HUES6 (cell line): ENCODE results near the gene CTR9.

Source experiments
- H3K27ac ChIP-seq: 2 replicates; pipeline ENCODE4 v1.7.0; 2013; ENCODE audit warnings: low read depth, mild to moderate bottlenecking, low read length, inconsistent platforms
- H3K27me3 ChIP-seq: 2 replicates; pipeline ENCODE4 v1.6.1; 2013; ENCODE audit warnings: low read length; ENCODE audit not compliant: control insufficient read depth, insufficient read depth
- H3K36me3 ChIP-seq: 2 replicates; pipeline ENCODE4 v1.6.1; 2013; ENCODE audit warnings: low read length; ENCODE audit not compliant: control insufficient read depth, insufficient read depth
- H3K4me1 ChIP-seq: 2 replicates; pipeline ENCODE4 v1.6.1; 2013; ENCODE audit warnings: low read length; ENCODE audit not compliant: control insufficient read depth, insufficient read depth
- H3K4me3 ChIP-seq: 2 replicates; pipeline ENCODE4 v1.5.1; 2013; ENCODE audit warnings: low read depth, low read length
- H3K9ac ChIP-seq: one replicate; pipeline ENCODE4 v1.6.1; 2013; ENCODE audit warnings: mild to moderate bottlenecking, low read length
- H3K9me3 ChIP-seq: 2 replicates; pipeline ENCODE4 v1.6.1; 2013; ENCODE audit warnings: low read depth, low read length; ENCODE audit not compliant: control insufficient read depth, insufficient read depth

CTR9 gene

DNA sequence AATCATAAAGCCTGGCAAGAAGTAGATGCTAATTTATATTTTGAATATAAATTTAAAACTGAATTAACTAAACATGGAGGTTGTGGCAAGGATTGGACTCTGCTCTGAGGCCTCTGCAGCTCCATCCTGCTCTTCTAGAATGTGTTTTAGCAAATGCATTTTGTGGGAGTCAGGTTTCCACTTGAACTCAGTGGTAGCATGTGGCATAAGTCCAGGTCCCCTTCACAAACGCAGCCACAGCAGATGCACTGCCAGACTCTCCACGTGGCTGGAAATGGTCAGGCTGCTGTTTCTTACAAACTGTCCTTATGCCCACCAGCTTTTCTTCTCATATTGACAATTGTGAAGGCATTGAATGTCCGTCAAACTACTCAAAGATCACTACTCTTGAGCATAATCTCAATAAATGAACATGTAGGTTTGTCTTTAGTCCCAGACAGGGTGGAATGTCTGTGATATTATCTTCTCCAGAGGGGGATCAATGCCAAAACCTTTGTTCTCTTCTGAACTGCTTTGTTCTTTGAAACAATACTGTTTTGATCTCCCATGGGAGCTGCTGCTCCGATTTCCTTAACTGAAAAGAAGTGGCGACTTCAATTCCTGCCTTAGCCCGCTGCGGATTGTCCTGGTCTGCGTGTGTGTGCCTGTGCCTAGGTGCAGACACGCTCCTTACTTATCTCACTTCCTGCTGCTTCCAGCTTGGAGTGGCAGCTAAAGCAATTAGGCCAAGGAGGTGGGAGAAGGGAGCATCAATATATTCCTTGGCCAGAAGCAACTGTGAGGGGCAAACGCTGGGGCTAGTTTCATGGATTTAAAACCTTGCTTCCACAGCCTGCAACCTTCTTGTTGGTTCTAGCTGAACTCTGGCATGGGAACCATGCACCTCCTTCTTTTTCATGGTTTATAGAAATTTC lies 33.4 kb downstream of the CTR9 start:
- Histone ChIP-seq H3K27ac (no peak overlapping the region), H3K4me3 (no peak overlapping the region), H3K27me3 (no peaks in the 10 kb centered on the region), H3K4me1 (peaks cover 13% of the 10 kb centered on the region), H3K9ac (no peak overlapping the region), H3K36me3 (0 out of 2 replicates have a peak, but pooled peaks cover under 1% of the 10 kb centered on the region), H3K9me3 (no peaks in the 10 kb centered on the region)

DNA sequence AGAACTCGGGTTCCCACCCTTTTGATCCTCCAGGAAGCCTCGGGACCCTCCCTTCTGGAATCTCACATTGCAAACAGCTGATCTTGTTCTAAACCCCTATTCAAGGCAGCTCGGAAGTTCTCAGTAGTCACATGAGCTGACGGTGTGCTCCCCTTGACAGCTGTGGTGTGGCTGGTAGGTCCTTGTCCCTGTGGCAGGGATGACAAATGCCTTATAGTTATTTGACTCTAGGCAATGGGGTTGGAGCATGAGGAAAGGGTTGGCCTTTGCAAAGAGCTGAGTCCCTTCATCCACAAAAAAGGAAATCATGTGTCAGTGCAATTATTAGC lies 34.1 kb downstream of the CTR9 start:
- Histone ChIP-seq H3K4me3 (no peak overlapping the region), H3K4me1 (peaks cover 13% of the 10 kb centered on the region), H3K9me3 (no peaks in the 10 kb centered on the region), H3K9ac (no peak overlapping the region), H3K27ac (no peak overlapping the region), H3K36me3 (no peaks in the 10 kb centered on the region), H3K27me3 (no peaks in the 10 kb centered on the region)

DNA sequence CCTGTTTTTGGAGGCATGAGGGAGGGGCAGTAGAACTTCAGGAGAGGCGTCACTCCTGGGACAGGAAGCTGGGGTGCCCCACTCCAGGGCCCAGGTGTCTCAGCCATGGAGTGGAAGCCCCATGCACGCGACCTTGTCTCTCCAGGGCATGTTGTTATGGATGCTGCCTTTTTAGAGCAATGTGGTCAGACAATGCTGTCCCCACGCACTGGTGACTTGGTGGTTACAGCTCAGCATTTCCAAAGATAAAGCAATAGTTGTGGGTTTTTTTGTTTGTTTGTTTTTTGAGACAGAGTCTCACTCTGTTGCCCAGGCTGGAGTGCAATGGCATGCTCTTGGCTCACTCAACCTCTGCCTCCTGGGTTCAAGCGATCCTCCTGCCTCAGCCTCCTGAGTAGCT lies 35.4 kb downstream of the CTR9 start:
- Histone ChIP-seq H3K27me3 (no peaks in the 10 kb centered on the region), H3K9ac (no peak overlapping the region), H3K27ac (no peak overlapping the region), H3K4me3 (no peak overlapping the region), H3K4me1 (peaks cover 13% of the 10 kb centered on the region), H3K36me3 (no peaks in the 10 kb centered on the region), H3K9me3 (no peaks in the 10 kb centered on the region)

DNA sequence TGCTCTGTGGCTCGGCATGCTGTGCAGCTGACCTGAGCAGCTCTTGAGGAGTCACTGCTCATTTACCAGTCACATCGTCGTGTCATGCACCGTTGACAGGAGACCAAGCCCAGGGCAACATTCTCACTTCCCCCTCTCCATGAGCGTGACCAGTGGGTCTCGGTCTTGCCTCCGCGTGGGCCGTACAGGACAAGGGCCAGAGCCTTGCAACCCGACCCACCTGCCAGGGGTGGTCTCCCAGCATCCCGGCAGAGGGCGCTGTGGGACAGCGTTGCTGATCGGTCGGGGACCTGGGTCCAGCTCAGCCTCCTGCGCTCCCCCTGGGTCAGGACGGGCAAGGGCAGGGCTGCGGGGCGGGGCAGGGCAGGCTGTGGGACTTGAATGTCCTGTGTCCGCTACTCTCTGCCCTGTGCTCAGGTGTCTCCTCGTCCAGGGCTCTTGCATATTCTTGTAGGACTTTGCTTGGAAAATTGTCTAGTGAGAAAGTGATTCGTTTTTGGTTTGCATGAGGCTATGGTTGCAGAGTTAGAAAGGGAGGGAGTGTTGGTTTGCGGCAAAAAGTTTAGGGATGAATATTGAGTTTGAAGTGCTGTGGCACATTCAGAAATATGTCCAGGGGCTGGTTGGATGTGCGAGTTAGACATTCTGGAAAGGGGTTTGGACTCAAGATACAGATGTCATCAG lies 41.5 kb downstream of the CTR9 start:
- H3K4me3 ChIP-seq = 0 out of 2 replicates have a peak overlapping the region, but pooled peaks have one; percentile 14

DNA sequence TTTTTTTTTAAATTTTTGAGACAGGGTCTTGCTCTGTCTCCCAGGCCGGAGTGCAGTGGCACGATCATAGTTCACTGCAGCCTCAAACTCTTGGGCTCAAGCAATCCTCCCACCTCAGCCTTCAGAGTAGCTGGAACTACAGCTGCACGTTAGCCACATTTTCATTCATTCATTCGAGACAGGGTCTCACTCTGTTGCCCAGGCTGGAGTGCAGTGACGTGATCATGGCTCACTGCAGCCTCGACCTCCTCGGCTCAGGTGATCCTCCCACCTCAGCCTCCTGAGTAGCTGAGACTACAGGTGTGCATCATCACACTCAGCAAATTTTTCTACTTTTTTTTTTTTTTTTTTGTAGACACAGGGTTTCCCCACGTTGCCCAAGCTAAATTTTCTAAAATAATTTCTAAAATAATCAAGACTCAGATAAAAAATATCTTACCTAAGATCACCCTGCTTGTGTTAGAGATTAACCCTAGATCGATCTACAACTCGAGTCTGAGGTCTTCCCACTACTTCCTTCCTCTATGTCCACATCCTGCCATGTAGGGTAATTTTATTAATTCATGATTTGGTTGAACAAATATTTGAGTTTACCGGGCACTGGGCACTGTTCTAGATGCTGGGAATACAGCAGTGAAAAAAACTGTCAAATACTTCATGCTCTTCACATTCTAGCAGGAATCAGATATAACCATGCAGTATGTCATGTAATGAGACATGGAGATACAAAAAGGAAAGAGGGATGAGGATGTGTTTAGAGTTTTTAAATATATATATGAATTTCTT lies 42.6 kb downstream of the CTR9 start:
- Histone ChIP-seq H3K27me3 (no peaks in the 10 kb centered on the region), H3K36me3 (peaks cover 27% of the 10 kb centered on the region), H3K4me3 (no peak overlapping the region), H3K9me3 (no peaks in the 10 kb centered on the region), H3K27ac (no peak overlapping the region), H3K4me1 (no peaks in the 10 kb centered on the region), H3K9ac (no peak overlapping the region)

More for the DNA sequence above, 41.5 kb downstream of the CTR9 start:
- Histone ChIP-seq H3K4me1 (no peaks in the 10 kb centered on the region), H3K9ac (no peak overlapping the region), H3K9me3 (no peaks in the 10 kb centered on the region), H3K27me3 (no peaks in the 10 kb centered on the region), H3K27ac (no peak overlapping the region), H3K36me3 (peaks cover 15% of the 10 kb centered on the region)

DNA sequence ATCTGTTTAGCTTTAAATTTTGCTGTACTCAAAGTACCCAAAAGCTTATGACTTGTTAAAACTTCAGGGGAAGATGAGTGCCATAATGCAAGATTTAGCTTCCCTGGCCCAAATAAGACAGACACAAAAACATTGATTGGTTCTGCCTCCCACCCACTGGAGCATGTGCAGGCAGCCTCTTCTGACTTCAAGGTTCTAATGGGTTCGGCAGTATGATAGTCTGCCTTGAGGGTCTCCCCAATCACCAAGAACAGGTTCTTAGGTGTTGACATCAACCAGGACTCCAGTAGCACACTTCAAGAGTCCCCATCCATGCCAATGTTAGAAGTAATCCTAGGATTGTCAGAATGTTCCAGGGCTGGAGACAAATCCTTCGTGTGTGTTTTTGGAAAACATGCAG lies 45.1 kb downstream of the CTR9 start:
- no peaks in the 10 kb centered on the region for H3K4me1 ChIP-seq
- no peak overlapping the region for H3K27ac ChIP-seq
- no peaks in the 10 kb centered on the region for H3K9me3 ChIP-seq
- H3K9ac ChIP-seq = no peak overlapping the region
- H3K4me3 ChIP-seq = no peak overlapping the region
- no peaks in the 10 kb centered on the region for H3K27me3 ChIP-seq
- H3K36me3 ChIP-seq = peaks cover 52% of the 10 kb centered on the region

DNA sequence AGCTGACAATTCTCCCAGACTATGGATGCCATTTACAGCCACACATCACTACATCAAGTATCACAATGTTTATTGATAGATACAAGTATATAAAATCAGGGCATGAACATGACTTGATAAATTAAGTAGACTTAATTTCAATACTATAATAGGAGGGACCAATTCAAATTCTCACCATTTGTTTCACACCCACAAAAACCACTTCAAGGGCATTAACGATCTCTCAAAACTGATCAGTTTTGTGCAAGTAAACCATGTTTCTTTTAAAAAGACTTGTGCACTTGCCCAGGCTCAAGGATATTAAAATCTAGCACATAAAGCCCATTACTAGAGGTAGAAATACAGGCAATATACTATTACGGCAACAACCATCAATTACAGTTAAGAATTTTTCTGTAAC lies 46.0 kb downstream of the CTR9 start:
- no peak overlapping the region for H3K27ac ChIP-seq

DNA sequence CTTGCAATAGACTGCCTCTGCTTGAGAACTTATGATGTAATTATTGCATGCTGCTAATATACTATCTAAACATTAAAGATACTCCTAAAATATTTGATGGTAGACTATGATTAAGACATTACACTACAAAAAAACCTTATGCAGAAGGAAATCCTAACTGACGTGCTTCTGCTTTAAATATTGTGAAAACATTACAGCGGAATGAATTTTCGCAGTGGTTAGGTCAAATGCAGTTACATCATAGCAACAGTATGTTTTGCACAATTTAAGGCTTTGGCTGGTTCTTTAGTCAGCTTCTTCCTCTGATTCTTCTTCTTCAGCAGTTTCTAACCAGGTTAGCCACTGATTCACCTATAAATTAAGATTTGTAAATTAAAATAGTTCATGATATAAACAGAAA lies 46.5 kb downstream of the CTR9 start:
- H3K36me3 ChIP-seq = peaks cover 65% of the 10 kb centered on the region

More for the DNA sequence above, 46.0 kb downstream of the CTR9 start:
- H3K36me3 ChIP-seq = peaks cover 60% of the 10 kb centered on the region
- H3K4me3 ChIP-seq = no peak overlapping the region
- no peaks in the 10 kb centered on the region for H3K27me3 ChIP-seq
- H3K9ac ChIP-seq = no peak overlapping the region
- H3K4me1 ChIP-seq = no peaks in the 10 kb centered on the region
- H3K9me3 ChIP-seq = no peaks in the 10 kb centered on the region

DNA sequence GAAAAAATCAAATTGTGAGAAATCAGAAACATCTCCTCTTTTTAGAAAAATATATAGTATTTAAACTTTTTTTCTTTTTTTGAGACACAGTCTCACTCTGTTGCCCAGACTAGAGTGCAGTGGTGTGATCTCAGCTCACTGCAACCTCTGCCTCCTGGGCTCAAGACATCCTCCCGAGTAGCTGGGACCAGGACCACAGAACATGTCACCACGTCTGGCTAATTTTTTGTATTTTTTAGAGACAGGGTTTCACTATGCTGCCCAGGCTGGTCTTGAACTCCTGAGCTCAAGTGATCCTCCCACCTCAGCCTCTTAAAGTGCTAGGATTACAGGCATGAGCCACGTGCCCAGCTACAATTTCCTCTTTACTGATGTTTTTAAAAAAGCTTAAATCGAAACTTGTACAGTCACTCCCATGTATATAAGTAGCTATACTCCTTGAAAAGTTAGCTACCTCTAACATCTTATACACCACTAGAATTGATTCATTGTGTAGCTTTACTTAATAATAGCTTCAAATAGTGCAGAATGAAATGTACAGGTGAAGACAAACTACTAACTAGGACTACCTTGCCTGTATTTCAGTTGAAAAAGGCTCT lies 47.4 kb downstream of the CTR9 start:
- Histone ChIP-seq H3K4me3 (no peak overlapping the region), H3K9me3 (no peaks in the 10 kb centered on the region)

More for the DNA sequence above, 46.5 kb downstream of the CTR9 start:
- no peak overlapping the region for H3K4me3 ChIP-seq
- no peak overlapping the region for H3K27ac ChIP-seq
- H3K9ac ChIP-seq = no peak overlapping the region
- no peaks in the 10 kb centered on the region for H3K4me1 ChIP-seq
- H3K9me3 ChIP-seq = no peaks in the 10 kb centered on the region
- H3K27me3 ChIP-seq = no peaks in the 10 kb centered on the region

DNA sequence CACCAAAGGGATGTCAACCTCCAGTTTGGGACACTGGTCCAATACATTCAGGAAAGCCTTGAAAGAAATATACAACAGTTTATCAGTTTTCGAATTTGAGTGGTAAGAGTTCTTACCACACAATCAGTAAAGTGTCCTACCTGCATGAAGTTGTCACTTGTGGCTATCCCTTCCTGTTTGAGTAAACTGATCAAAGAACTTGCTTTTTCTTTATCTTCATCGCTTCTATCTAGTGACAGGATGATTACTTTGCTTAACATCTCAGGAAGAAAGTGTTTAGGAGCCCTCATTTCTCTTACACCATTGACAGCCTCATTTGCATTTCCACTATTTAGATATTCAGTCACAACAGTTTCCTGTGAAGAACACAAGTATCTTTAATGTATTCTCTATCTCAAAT lies 49.2 kb downstream of the CTR9 start:
- Histone ChIP-seq H3K9ac (no peak overlapping the region), H3K9me3 (no peaks in the 10 kb centered on the region), H3K27ac (no peak overlapping the region), H3K4me3 (no peak overlapping the region), H3K27me3 (no peaks in the 10 kb centered on the region), H3K36me3 (peaks cover 93% of the 10 kb centered on the region), H3K4me1 (no peaks in the 10 kb centered on the region)

More for the DNA sequence above, 47.4 kb downstream of the CTR9 start:
- Histone ChIP-seq H3K27ac (no peak overlapping the region), H3K4me1 (no peaks in the 10 kb centered on the region), H3K9ac (no peak overlapping the region), H3K27me3 (no peaks in the 10 kb centered on the region), H3K36me3 (peaks cover 74% of the 10 kb centered on the region)
